ENCODE results near the gene CD14. TPM values are rescaled to one million over a fixed set of nuclear protein-coding genes. Genes with fewer than 3 reads are reported as not detected.
"Not testable (repeated sequence)": the region's sequence is repeated elsewhere in the genome, so short reads cannot be mapped to it uniquely, and the experiment has no call there.

Gene CD14
- polyA plus RNA-seq, 1 experiment = 0.29 TPM

DNA sequence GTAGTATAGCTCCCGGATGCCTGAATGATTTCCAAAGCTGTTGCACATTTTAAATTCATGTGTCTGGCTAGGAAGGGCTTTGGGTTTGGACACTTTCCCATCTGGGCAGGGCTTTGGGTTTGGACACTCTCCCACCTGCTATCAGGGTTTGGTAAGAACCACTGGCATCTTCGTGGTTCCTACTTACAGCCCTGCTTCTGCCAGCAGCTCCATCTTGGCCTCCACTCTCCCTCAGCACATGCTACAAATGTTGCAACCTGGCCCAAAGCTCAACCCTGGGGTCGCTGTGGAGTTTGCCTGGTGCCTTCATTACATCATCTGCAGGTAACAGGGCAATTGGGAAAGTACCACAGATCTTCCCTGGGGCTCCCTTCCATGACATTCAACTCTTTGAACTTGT is 9.7 kb upstream of the CD14 start:
- no peak for DNase-seq (ENCODE audit: low read depth, low spot score)
- ChIA-PET CTCF (no interaction called here), POLR2A (no interaction called here)
- Histone ChIP-seq H3K9me3 (ENCODE audit: control insufficient read depth, insufficient read depth, low read length) (no peaks in the 10 kb centered on the region), H3K27me3 (ENCODE audit: control insufficient read depth, insufficient read depth, low read length) (no peaks in the 10 kb centered on the region), H3K27ac (ENCODE audit: low read depth, low read length) (no peak overlapping the region), H3K4me3 (ENCODE audit: low read depth, low read length) (no peak overlapping the region)
- TF ChIP-seq, protein P1, sequence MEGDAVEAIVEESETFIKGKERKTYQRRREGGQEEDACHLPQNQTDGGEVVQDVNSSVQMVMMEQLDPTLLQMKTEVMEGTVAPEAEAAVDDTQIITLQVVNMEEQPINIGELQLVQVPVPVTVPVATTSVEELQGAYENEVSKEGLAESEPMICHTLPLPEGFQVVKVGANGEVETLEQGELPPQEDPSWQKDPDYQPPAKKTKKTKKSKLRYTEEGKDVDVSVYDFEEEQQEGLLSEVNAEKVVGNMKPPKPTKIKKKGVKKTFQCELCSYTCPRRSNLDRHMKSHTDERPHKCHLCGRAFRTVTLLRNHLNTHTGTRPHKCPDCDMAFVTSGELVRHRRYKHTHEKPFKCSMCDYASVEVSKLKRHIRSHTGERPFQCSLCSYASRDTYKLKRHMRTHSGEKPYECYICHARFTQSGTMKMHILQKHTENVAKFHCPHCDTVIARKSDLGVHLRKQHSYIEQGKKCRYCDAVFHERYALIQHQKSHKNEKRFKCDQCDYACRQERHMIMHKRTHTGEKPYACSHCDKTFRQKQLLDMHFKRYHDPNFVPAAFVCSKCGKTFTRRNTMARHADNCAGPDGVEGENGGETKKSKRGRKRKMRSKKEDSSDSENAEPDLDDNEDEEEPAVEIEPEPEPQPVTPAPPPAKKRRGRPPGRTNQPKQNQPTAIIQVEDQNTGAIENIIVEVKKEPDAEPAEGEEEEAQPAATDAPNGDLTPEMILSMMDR (IDR thresholded peaks at IDR 0.05; ENCODE audit: low read depth, low read length) = no peak

DNA sequence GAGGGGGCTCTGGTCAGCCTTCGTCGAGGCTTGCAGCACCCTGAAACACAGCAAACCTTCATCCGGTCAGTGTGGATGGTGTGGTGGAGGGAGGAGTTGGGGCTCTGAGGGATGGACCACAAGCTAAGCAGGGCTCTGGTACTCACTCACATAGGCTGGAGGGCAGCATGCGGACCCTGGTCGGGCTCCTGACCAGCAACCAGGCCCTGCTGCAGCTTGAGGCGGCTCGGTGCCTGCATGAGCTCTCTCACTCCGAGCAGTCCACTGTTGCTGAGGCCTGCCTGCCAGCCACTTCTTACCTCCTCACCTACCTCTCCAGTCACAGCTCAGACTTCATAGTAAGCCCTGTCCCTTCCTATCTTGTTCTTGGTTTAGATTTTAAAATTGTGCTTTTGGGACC is 8.7 kb upstream of the CD14 start:
- ChIA-PET CTCF (interaction anchor here (0.8 kb wide), 1 partner anchor 269 kb away, joined by 3 read pairs; no protein-coding TSS in a partner anchor), POLR2A (no interaction called here)
- no peak overlapping the region for H3K4me3 ChIP-seq (ENCODE audit: low read depth, low read length)
- H3K9me3 ChIP-seq (ENCODE audit: control insufficient read depth, insufficient read depth, low read length) = no peaks in the 10 kb centered on the region
- TF ChIP-seq, protein P1 (IDR thresholded peaks at IDR 0.05; ENCODE audit: low read depth, low read length) = no peak
- H3K27ac ChIP-seq (ENCODE audit: low read depth, low read length) = no peak overlapping the region
- H3K27me3 ChIP-seq (ENCODE audit: control insufficient read depth, insufficient read depth, low read length) = no peaks in the 10 kb centered on the region
- no peak for DNase-seq (ENCODE audit: low read depth, low spot score)

DNA sequence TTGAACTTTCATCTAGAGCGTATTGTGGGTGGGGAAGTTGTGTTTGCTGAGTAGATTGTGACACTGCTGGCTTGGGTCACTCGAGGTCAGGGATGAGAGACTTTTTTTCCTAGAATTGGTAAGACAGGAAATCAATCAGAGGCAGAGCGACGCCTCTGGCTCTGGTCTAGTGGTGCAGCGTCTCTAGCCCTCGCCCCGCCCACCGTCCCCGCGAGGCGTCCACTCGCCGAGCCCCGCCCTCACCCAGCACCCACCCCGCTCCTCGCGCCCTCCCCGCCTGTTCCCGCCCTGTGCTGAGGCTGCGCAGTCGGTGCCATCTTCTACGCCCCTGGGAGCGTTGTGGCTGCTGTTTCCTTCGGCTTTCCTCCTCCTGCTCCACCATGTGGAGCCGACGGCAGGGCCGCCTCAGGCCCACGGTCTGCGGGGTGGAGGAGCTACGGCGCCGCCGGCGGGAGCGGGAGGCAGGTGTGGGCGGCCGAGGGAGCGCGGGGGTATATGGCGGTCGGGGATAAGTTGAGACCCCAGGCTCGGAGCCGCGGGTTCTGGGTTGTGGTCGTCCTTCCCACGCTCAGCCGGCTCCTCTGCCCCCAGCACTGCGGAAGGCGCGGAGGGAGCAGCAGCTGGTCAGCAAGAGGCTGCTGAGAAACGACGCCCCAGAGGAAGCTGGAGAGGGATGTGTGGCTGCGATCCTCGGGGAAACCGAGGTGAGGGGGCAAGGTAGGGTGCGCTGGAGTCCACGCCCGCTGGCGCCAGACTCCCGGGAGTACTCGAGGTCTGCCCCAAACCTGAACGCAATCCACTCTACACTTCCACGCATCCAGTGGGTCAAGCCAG is 6.4 kb upstream of the CD14 start, which contains the start of gene TMCO6:
Gene TMCO6, plus strand, starts transcription at position 304 of the 834 bp plus-strand sequence. Its CDS starts 77 bp downstream, at position 381.
- CTCF ChIA-PET = interaction anchor here (0.7 to 2.0 kb wide), 8 partner anchors 8 to 281 kb away, joined by 3 to 19 read pairs (median 4); partner anchors contain the start of genes EIF4EBP3 and IK
- Histone ChIP-seq H3K27ac (ENCODE audit: low read depth, low read length) (peak within 1 kb of the TSS; percentile 68), H3K9me3 (ENCODE audit: control insufficient read depth, insufficient read depth, low read length) (no peaks in the 10 kb centered on the region), H3K27me3 (ENCODE audit: control insufficient read depth, insufficient read depth, low read length) (no peaks in the 10 kb centered on the region), H3K4me3 (ENCODE audit: low read depth, low read length) (peak within 1 kb of the TSS; percentile 82)
- TF ChIP-seq, protein P1 (IDR thresholded peaks at IDR 0.05; ENCODE audit: low read depth, low read length) = peak; percentile 58
- POLR2A ChIA-PET = interaction anchor here (0.7 to 2.1 kb wide), 6 partner anchors 8 to 92 kb away, joined by 3 to 10 read pairs (median 6); partner anchors contain the start of genes APBB3, EIF4EBP3, IK and NDUFA2
- DNase-seq (ENCODE audit: low read depth, low spot score) = peak; percentile 74

DNA sequence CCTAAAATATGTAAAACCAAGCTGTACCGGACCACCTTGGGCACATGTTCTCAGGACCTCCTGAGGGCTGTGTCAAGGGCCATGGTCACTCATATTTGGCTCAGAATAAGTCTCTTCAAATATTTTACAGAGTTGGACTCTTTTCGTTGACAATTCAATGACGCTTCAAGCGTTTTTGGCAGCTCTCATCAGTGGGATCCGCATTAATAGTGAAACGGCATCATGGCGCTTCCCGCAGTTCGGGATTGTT is 5.8 kb upstream of the CD14 start:
- POLR2A ChIA-PET = interaction anchor here (0.7 to 2.1 kb wide), 3 partner anchors 9 to 91 kb away, joined by 3 to 9 read pairs (median 5); partner anchors contain the start of genes EIF4EBP3, IK, NDUFA2 and SRA1

DNA sequence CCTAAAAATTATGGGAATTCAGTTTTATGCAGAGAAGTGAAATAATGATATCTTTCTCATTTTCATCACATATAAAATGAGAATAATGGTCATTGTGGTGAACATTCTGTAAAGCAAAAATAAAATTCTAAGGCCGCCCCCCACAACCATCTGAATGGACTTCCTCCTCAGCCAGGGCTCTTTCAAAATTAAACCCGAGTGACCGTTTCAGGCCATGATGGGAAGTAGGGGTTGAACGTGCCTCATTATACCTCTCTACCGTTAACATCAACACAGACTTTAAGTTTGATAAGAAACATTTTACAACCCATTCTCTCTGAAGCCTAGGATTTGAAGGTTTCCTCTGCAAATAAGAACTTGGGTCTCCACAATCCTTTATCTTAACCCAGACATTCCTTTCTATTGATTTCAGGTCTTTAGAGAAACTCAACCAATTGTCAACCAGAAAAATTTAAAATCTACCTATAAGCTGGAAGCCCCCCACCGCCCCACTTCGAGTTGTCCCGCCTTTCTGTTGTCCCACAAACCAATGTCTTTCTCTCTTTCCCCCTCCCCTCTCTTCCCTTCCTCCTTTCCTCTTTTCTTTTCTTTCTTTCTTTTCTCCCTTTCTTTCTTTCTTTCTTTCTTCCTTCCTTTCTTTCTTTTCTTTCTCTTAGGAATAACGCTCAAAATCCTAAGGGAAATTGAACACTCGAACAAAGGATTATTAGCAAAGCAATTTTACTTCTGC is 4.6 kb upstream of the CD14 start:
- H3K4me3 ChIP-seq (ENCODE audit: low read depth, low read length) = no peak overlapping the region
- POLR2A ChIA-PET = interaction anchor here (0.7 kb wide), 1 partner anchor 986 kb away, joined by 3 read pairs; no protein-coding TSS in a partner anchor
- no peak for DNase-seq (ENCODE audit: low read depth, low spot score)

More for the DNA sequence above, 5.8 kb upstream of the CD14 start:
- CTCF ChIA-PET = interaction anchor here (0.7 to 2.0 kb wide), 8 partner anchors 9 to 280 kb away, joined by 3 to 19 read pairs (median 4); partner anchors contain the start of genes EIF4EBP3 and IK
- Histone ChIP-seq H3K4me3 (ENCODE audit: low read depth, low read length) (peak overlapping the region; percentile 57), H3K27ac (ENCODE audit: low read depth, low read length) (peak overlapping the region; percentile 68)
- not testable (repeated sequence) for H3K9me3 ChIP-seq (ENCODE audit: control insufficient read depth, insufficient read depth, low read length); DNase-seq (ENCODE audit: low read depth, low spot score); H3K27me3 ChIP-seq (ENCODE audit: control insufficient read depth, insufficient read depth, low read length)

More for the DNA sequence above, 4.6 kb upstream of the CD14 start:
- H3K27me3 ChIP-seq (ENCODE audit: control insufficient read depth, insufficient read depth, low read length) = peaks cover 4% of the 10 kb centered on the region
- CTCF ChIA-PET = interaction anchor here (0.6 kb wide), 1 partner anchor 61 kb away, joined by 3 read pairs; no protein-coding TSS in a partner anchor
- TF ChIP-seq, protein P1 (IDR thresholded peaks at IDR 0.05; ENCODE audit: low read depth, low read length) = no peak
- no peak overlapping the region for H3K27ac ChIP-seq (ENCODE audit: low read depth, low read length)
- H3K9me3 ChIP-seq (ENCODE audit: control insufficient read depth, insufficient read depth, low read length) = no peaks in the 10 kb centered on the region

All from AG04450 (cell line).